Trophoblast cell (in vitro differentiated cells and primary cell): ENCODE data around the gene KRTAP12-3.
"Not testable (repeated sequence)": the region's sequence is repeated elsewhere in the genome, so short reads cannot be mapped to it uniquely, and the experiment has no call there.

Experiments
- DNase-seq, 2 donors: peaks; one replicate each; pipeline ENCODE4 v3.0.0-alpha.2; 2016
- H2AFZ ChIP-seq: 2 replicates; pipeline ENCODE4 v1.6.1; 2013; ENCODE audit warnings: low read length, moderate library complexity, mild to moderate bottlenecking; ENCODE audit not compliant: insufficient read depth, poor library complexity
- H2AK5ac ChIP-seq: 2 replicates; pipeline ENCODE4 v1.6.1; 2013; ENCODE audit warnings: mild to moderate bottlenecking, low read length
- H2BK120ac ChIP-seq: 2 replicates; pipeline ENCODE4 v1.6.1; 2013; ENCODE audit warnings: low read length, mild to moderate bottlenecking, moderate library complexity; ENCODE audit not compliant: insufficient read depth, poor library complexity
- H2BK12ac ChIP-seq: 2 replicates; pipeline ENCODE4 v1.6.1; 2013; ENCODE audit warnings: mild to moderate bottlenecking, low read length, moderate library complexity
- H2BK5ac ChIP-seq: 2 replicates; pipeline ENCODE4 v1.6.1; 2013; ENCODE audit warnings: low read length, low read depth, moderate library complexity, mild to moderate bottlenecking; ENCODE audit not compliant: poor library complexity
- H3K14ac ChIP-seq: 2 replicates; pipeline ENCODE4 v1.6.1; 2013; ENCODE audit warnings: mild to moderate bottlenecking, low read length
- H3K18ac ChIP-seq: 2 replicates; pipeline ENCODE4 v1.6.1; 2013; ENCODE audit warnings: mild to moderate bottlenecking, low read length
- H3K23ac ChIP-seq: 2 replicates; pipeline ENCODE4 v1.6.1; 2013; ENCODE audit warnings: low read length
- H3K27ac ChIP-seq: 2 replicates; pipeline ENCODE4 v1.5.1; 2013; ENCODE audit warnings: low read depth, mild to moderate bottlenecking, inconsistent platforms, low read length, moderate library complexity
- H3K27me3 ChIP-seq: 2 replicates; pipeline ENCODE4 v1.6.1; 2013; ENCODE audit warnings: inconsistent platforms, mild to moderate bottlenecking, low read length, moderate library complexity; ENCODE audit not compliant: insufficient read depth
- H3K36me3 ChIP-seq, 2 experiments: 1 replicate in 1 of 2; 2 replicates in 1 of 2; pipeline ENCODE4 v1.6.1; 2013; ENCODE audit warnings: low read length in 2 of 2, mild to moderate bottlenecking in 2 of 2, moderate library complexity in 1 of 2; ENCODE audit not compliant: insufficient read depth in 2 of 2, control insufficient read depth in 1 of 2
- H3K4ac ChIP-seq: 2 replicates; pipeline ENCODE4 v1.6.1; 2013; ENCODE audit warnings: low read depth, mild to moderate bottlenecking, low read length, moderate library complexity
- H3K4me1 ChIP-seq, 2 experiments: 1 replicate in 1 of 2; 2 replicates in 1 of 2; pipeline ENCODE4 v1.6.1; 2013; ENCODE audit warnings: low read length in 2 of 2, mild to moderate bottlenecking in 2 of 2, moderate library complexity in 1 of 2; ENCODE audit not compliant: insufficient read depth in 2 of 2, control insufficient read depth in 1 of 2
- H3K4me2 ChIP-seq: 2 replicates; pipeline ENCODE4 v1.6.1; 2013; ENCODE audit warnings: inconsistent platforms, mild to moderate bottlenecking, low read length, moderate library complexity
- H3K4me3 ChIP-seq: 2 replicates; pipeline ENCODE4 v1.5.1; 2013; ENCODE audit warnings: mild to moderate bottlenecking, low read depth, low read length, inconsistent platforms
- H3K79me1 ChIP-seq: one replicate; pipeline ENCODE4 v1.6.1; 2013; ENCODE audit warnings: low read length
- H3K79me2 ChIP-seq: 2 replicates; pipeline ENCODE4 v1.6.1; 2013; ENCODE audit warnings: low read length, mild to moderate bottlenecking; ENCODE audit not compliant: control insufficient read depth, insufficient read depth, poor library complexity
- H3K9ac ChIP-seq: 2 replicates; pipeline ENCODE4 v1.6.1; 2013; ENCODE audit warnings: mild to moderate bottlenecking, low read length
- H3K9me3 ChIP-seq: 2 replicates; pipeline ENCODE4 v1.6.1; 2013; ENCODE audit warnings: low read depth, mild to moderate bottlenecking, control low read depth, inconsistent platforms, low read length; ENCODE audit not compliant: insufficient read depth
- H4K12ac ChIP-seq: 2 replicates; pipeline ENCODE4 v1.6.1; 2013; ENCODE audit warnings: low read depth, mild to moderate bottlenecking, low read length, moderate library complexity
- H4K8ac ChIP-seq: 2 replicates; pipeline ENCODE4 v1.6.1; 2013; ENCODE audit warnings: low read depth, mild to moderate bottlenecking, low read length, moderate library complexity
- H4K91ac ChIP-seq: one replicate; pipeline ENCODE4 v1.6.1; 2013; ENCODE audit warnings: low read depth, mild to moderate bottlenecking, low read length, moderate library complexity
- WGBS: extraction: QIAGEN DNeasy Blood & Tissue Kit; methylation state at CpG from one replicate; pipeline ENCODE4 v1.1.7; 2013; ENCODE audit warnings: missing lambda C conversion rate; ENCODE audit not compliant: insufficient read length, insufficient coverage; ENCODE audit errors: extremely low coverage; 5-methylcytosine and 5-hydroxymethylcytosine counted together

KRTAP12-3 gene

DNA sequence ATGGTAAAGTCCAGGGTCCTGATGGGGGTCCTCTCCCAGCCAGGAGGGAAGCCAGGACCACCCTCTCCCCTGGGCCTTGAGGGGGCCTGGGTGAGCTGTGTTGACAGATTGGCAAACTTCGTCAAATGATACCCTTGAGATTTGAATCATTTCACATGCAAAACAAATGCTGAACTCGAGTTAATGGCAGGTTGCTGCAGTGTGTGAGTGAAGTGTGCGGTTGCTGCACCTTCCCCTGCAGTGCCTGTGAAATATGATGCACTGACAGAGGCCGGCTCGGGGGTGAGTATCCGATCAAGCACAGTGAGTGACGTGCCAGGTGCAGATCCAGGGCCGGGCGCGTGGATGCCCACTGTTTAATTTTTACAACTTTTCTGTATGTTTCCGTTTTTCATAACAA lies 29.9 kb downstream of the KRTAP12-3 start:
- H3K27ac ChIP-seq: no peak overlapping the region
- no peak overlapping the region for H3K9ac ChIP-seq
- H2BK120ac ChIP-seq: no peak overlapping the region
- H3K9me3 ChIP-seq: peaks cover 2% of the 10 kb centered on the region
- no CpG with 5 or more reads among the region's 11 CpGs for WGBS
- no peak overlapping the region for H2BK12ac ChIP-seq
- H3K14ac ChIP-seq: no peak overlapping the region
- no peak overlapping the region for H2AK5ac ChIP-seq
- no peak overlapping the region for H2BK5ac ChIP-seq
- no peak for DNase-seq
- no peaks in the 10 kb centered on the region for H3K4me1 ChIP-seq
- no peaks in the 10 kb centered on the region for H3K27me3 ChIP-seq
- H2AFZ ChIP-seq: no peak overlapping the region
- H3K36me3 ChIP-seq: no peaks in the 10 kb centered on the region
- no peaks in the 10 kb centered on the region for H3K79me1 ChIP-seq
- no peak overlapping the region for H3K4ac ChIP-seq
- H3K23ac ChIP-seq: no peak overlapping the region
- no peaks in the 10 kb centered on the region for H3K79me2 ChIP-seq
- no peak overlapping the region for H4K12ac ChIP-seq
- no peak overlapping the region for H4K8ac ChIP-seq
- no peak overlapping the region for H3K4me3 ChIP-seq
- no peak overlapping the region for H4K91ac ChIP-seq
- H3K4me2 ChIP-seq: no peak overlapping the region
- H3K18ac ChIP-seq: no peak overlapping the region

- H3K36me3 ChIP-seq, H2BK5ac ChIP-seq, H3K4ac ChIP-seq, H3K27ac ChIP-seq, H3K27me3 ChIP-seq, H4K12ac ChIP-seq, H3K14ac ChIP-seq, H3K9me3 ChIP-seq, H3K4me1 ChIP-seq, H3K79me1 ChIP-seq, H3K23ac ChIP-seq, H3K9ac ChIP-seq, H2AK5ac ChIP-seq, H2AFZ ChIP-seq, H2BK120ac ChIP-seq, H2BK12ac ChIP-seq, H3K4me3 ChIP-seq, H3K18ac ChIP-seq, H3K79me2 ChIP-seq, H4K8ac ChIP-seq, H3K4me2 ChIP-seq, H4K91ac ChIP-seq, DNase-seq: not testable (repeated sequence)
- no CpG with 5 or more reads among the region's 3 CpGs for WGBS
Measured at GRCh38 chr21:44689740-44690139, 32.0 kb downstream of the KRTAP12-3 start.

GRCh38 chr21:44691686-44692085 lies 34.0 kb downstream of the KRTAP12-3 start:
- H3K4ac ChIP-seq: no peak overlapping the region
- H3K9ac ChIP-seq: no peak overlapping the region
- H3K9me3 ChIP-seq: no peaks in the 10 kb centered on the region
- H2BK5ac ChIP-seq: no peak overlapping the region
- H3K14ac ChIP-seq: no peak overlapping the region
- H4K8ac ChIP-seq: no peak overlapping the region
- no peak overlapping the region for H3K4me2 ChIP-seq
- H3K4me1 ChIP-seq: peaks cover 0 to 2% of the 10 kb centered on the region in 2 experiments
- H3K23ac ChIP-seq: no peak overlapping the region
- H3K18ac ChIP-seq: no peak overlapping the region
- no peak overlapping the region for H2AK5ac ChIP-seq
- no peak overlapping the region for H3K27ac ChIP-seq
- no peak overlapping the region for H2BK120ac ChIP-seq
- no CpG with 5 or more reads among the region's 2 CpGs for WGBS
- H3K79me1 ChIP-seq: no peaks in the 10 kb centered on the region
- no peak for DNase-seq
- no peak overlapping the region for H2BK12ac ChIP-seq
- H4K91ac ChIP-seq: no peak overlapping the region
- no peaks in the 10 kb centered on the region for H3K79me2 ChIP-seq
- no peak overlapping the region for H4K12ac ChIP-seq
- no peaks in the 10 kb centered on the region for H3K36me3 ChIP-seq
- H3K4me3 ChIP-seq: no peak overlapping the region
- no peak overlapping the region for H2AFZ ChIP-seq
- no peaks in the 10 kb centered on the region for H3K27me3 ChIP-seq

DNA sequence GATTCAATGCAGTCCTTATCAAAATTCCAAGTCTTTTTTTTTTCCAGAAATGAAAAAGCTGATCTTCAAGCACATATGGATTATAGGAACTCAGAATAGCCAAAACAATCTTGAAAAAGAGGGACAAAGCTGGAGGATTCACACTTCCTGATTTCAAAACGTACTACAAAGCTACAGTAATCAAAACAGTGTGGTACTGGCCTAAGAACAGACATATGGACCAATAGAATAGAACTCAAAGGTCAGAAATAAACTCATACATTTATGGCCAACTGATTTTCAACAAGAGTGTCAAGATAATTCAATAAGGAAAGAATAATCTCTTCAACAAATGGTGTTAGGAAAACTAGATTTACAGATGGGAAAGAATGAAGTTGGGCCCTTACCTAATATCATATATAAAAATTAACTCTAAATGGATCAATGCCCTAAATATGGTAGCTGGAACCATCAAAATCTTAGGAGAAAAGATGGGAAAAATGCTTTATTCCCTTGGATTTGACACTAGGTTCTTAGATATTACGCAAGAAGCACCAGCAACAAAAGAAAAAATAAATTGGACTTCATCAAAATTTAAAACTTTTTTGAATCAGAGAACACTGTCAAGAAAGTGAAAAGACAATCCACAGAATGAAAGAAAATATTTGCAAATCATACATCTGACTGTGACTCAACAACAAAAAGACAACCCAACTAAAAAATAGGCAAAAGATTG lies 35.2 kb downstream of the KRTAP12-3 start:
- H4K91ac ChIP-seq: no peak overlapping the region
- no peaks in the 10 kb centered on the region for H3K9me3 ChIP-seq
- H2BK5ac ChIP-seq: no peak overlapping the region
- H3K79me1 ChIP-seq: no peaks in the 10 kb centered on the region
- no peak overlapping the region for H3K14ac ChIP-seq
- no peak overlapping the region for H2AK5ac ChIP-seq
- peaks cover 5 to 8% of the 10 kb centered on the region in 2 experiments for H3K4me1 ChIP-seq
- no peak overlapping the region for H3K4ac ChIP-seq
- H3K27me3 ChIP-seq: no peaks in the 10 kb centered on the region
- H3K9ac ChIP-seq: no peak overlapping the region
- H3K4me2 ChIP-seq: no peak overlapping the region
- WGBS: no CpG with 5 or more reads among the region's 2 CpGs
- H4K8ac ChIP-seq: no peak overlapping the region
- H3K27ac ChIP-seq: no peak overlapping the region
- no peak overlapping the region for H3K23ac ChIP-seq
- H3K79me2 ChIP-seq: no peaks in the 10 kb centered on the region
- no peak overlapping the region for H3K4me3 ChIP-seq
- H4K12ac ChIP-seq: no peak overlapping the region
- no peak for DNase-seq
- no peak overlapping the region for H3K18ac ChIP-seq
- H3K36me3 ChIP-seq: no peaks in the 10 kb centered on the region
- no peak overlapping the region for H2AFZ ChIP-seq
- no peak overlapping the region for H2BK120ac ChIP-seq
- no peak overlapping the region for H2BK12ac ChIP-seq
